Hindlimb muscle (tissue), 1 donor: ENCODE data around the gene MVB12B. TPM values are rescaled to one million over a fixed set of nuclear protein-coding genes. Genes with fewer than 3 reads are reported as not detected.

Experiments used
- DNase-seq: peaks from one replicate; pipeline ENCODE4 v3.0.0-alpha.2; 2013
- polyA plus RNA-seq: library from polyadenylated mRNA; unstranded; fragments of 120-200 nt; gene quantifications from one replicate; pipeline ENCODE4 v1.2.1, GENCODE V29; 2013; ENCODE audit not compliant: insufficient read length

MVB12B gene
- polyA plus RNA-seq, 1 donor: 21.2 TPM

- DNase-seq: no peak
Measured at GRCh38 chr9:126363847-126364671, 37.4 kb downstream of the MVB12B start.

GRCh38 chr9:126365780-126366179, 39.2 kb downstream of the MVB12B start:
- no peak for DNase-seq

- DNase-seq: no peak
Measured at GRCh38 chr9:126366366-126367011, 39.9 kb downstream of the MVB12B start.

DNA sequence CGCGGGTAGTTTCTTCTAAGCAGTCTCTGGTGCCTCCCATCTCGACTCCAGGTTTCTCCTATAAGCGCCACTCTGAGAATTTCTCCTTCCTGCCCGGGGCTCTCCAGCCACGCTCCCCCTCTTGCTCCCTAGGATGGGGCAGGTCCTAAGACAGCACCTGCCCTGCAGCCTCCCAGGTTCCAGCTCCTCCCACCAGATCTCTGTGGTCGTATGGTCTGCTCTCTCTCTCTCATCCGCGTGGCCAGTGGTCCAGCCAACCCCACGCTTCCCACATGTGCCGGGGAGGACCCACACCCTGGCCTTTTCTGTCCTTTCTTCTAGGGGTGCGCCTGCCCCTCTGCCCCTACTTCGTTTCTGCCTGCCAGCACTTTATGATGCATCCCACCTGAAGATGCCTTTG, 40.5 kb downstream of the MVB12B start:
- DNase-seq: no peak

- DNase-seq: no peak
Measured at GRCh38 chr9:126367616-126368015, 41.0 kb downstream of the MVB12B start.

DNA sequence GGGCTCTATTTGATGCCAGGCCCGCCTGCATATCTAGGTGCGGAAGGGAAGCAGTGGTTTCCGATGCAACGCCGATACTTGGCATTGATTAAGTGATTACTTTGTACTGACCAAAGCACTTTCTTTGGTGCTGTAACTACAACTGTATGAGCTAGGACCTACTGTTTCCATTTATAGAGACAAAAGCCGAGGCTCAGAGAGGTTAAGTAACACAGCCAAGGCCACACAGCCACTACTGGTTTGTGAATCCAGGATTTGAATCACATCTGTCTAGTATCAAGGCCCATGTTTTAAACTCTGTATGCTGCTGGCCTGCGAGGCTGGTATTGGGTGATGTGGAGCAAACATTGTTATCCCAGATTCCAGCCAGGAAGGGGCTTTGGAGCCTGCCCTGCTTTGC, 41.4 kb downstream of the MVB12B start:
- DNase-seq: no peak

DNA sequence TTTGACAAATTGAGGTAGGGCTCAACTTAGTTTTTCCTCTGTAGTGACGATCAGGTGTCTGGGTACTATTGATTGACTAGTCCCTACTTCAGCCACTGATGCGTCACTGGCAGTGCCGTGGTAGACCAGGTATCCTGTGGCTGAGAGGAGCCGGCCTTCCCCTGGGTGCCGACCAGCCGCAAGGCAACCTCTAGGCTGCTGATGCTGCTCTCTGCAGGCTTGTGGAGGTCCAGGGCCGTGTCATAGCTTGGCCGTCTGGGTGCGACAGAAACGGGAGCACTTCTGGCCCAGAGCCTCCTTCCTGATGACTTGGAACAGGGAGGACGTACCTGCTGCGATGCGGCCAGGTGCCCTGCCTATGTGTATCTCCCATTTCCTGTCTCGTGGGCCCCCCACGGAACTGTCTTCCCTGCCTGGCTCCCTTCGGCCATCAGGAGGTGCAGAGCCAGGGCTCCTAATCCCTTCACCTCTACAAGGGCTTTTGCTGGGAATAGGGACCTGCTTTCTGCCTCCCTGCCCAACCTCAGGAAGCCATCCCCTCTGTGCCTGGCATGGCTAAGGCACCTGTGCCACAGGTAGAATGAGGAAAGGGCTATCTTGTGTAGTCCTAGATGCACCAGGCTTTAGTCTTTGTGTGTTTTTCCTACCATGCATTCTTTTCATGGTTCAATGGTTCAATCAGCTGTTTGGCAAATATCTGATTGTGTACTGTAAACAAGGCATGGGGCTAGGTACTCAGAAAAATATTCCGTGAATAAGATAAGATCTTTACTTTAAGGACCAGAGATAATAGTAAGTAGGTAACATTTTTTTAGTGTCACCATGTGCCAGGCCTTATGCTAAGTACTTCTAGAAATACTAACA, 44.6 kb downstream of the MVB12B start:
- no peak for DNase-seq

DNA sequence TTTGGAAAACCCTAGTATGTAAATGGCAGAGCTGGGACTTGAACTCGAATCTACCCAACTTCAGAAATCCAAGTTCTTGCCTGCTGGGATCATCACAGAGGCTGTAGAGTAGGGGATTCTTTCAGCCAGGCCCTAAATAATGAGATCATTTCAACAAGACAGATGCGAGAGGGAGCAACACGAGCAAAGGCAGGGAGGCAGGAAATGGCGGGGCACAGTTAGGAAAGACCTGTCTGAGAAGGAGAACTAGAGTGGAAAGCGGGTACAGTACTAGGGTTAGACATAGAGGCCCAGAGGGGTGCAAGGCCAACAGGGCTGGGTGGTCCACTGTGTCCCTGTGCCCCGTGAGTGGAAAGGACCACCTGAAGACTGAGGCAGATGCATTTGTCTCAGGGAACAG, 46.1 kb downstream of the MVB12B start:
- no peak for DNase-seq

- no peak for DNase-seq
Measured at GRCh38 chr9:126373241-126373640, 46.6 kb downstream of the MVB12B start.

GRCh38 chr9:126374366-126374781, 47.7 kb downstream of the MVB12B start:
- DNase-seq: no peak

DNA sequence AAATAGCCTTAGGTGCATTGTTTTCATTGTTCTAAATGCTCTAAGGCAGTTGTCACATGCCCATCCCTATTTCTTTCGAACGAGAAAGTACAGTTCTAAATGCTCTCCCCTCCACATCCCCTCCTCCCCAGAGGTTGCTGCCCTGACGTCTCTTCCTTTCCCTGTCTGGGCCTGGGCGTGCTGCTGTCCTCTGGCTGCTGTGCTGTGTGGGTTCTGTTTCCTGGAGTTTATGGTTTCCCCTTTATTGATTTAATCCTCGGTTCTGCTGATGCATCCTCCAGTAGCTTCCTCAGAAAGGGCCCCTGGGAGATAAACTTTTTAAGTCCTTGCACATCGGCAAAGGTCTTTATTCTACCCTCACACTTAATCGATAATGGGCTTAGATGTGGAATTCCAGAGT, 48.8 kb downstream of the MVB12B start:
- DNase-seq: no peak

- no peak for DNase-seq
Measured at GRCh38 chr9:126376311-126377175, 49.9 kb downstream of the MVB12B start.

- no peak for DNase-seq
Measured at GRCh38 chr9:126377176-126377509, 50.5 kb downstream of the MVB12B start.

GRCh38 chr9:126377536-126377935, 50.9 kb downstream of the MVB12B start:
- no peak for DNase-seq

GRCh38 chr9:126378761-126379160, 52.1 kb downstream of the MVB12B start:
- DNase-seq: no peak

DNA sequence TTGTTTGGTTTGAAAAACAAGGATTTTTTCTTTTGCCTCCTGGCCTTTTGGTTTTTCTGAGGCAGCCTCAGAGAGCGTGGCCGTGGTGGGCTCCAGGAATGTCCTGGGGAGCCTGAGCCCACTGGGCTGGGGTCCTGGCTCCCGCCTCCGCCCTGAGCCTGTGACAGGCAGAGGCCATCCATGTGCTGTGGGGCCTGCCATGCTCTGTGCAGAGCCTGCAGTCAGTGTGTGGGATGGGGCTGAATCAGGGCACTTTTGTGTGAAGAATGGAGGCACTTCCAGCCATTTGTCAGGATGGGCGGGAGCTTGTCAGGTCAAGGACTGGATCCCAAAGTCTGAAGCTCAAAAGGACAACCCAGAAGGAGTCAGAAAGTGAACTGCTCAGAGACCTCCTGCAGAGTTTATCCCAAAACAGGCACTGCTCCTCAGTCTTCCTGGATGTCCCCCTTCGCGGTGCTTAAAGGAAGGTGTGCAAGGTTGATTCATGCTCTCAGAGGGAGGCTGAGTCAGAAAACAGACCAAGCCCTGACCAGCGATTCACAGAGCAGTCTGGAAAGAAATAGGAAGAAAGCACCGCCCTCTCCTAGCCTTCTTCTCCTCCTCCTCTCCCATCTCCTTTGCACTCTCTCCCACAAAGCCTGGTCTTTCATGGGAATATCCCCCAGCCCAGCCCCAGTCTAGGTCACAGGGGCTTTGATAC, 53.2 kb downstream of the MVB12B start:
- no peak for DNase-seq

DNA sequence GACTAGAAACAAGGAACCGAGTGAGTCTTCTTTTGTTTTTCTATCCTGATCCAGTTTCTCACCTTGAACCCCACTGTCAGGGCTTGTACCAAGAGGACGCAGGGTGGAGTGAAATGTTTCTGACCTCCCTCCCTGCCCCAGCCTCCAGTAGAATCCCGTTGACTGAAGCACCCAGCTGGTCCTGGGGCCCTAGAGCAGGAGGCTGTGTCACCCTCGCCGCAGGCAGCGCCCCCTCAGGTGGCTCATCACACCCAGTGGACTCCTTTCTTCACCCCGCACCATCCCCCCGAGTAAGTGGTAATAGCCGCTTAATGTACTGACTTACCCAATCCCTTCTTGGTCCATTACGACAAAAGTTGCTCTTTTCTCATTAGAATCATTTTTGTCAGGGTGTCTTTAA, 53.8 kb downstream of the MVB12B start:
- DNase-seq: no peak

DNA sequence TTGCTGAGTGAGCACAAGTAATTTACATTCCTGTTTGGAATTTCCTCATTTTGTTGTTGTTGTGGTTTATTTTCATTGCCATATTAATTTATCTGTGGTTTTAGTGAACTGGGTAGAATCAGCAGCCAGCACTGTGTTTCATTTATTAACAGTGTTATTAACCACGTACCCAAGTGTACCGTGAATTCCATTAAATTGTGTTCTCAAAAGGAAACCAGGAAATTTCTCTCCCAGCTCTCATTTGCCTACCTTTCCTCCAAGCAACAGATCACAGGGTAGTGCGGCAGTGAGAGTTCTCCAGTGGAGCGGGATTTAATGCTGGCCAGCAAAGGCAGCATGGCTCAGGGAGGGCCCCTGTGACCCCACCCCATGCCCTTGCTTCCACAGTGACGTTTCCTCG, 54.6 kb downstream of the MVB12B start:
- DNase-seq: no peak

- no peak for DNase-seq
Measured at GRCh38 chr9:126383406-126384046, 56.9 kb downstream of the MVB12B start.

DNA sequence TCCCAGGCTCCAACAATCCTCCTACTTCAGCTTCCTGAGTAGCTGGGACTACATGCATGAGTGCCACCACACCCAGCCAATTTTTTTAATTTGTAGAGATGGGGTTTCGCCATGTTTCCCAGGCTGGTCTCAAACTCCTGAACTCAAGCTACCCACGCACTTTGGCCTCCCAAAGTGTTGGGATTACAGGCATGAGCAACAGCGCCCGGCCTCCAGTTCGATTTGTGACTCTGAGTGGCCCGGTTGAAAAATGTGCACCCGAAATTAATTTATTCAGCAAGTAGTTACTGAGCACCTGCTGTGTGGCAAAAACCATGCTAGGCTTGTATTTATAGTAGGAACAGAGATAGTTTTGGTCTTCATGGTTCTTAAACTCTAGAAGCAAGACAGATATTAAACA, 58.3 kb downstream of the MVB12B start:
- DNase-seq: no peak

GRCh38 chr9:126386088-126386487, 59.5 kb downstream of the MVB12B start:
- DNase-seq: no peak
